H1 (cell line): ENCODE measurements around the gene SMOC2. TPM values are rescaled to one million over a fixed set of nuclear protein-coding genes. Genes with fewer than 3 reads are reported as not detected.

ENCODE experiments used
- EGR1 ChIP-seq: IDR thresholded peaks from 2 replicates; pipeline ENCODE4 v1.6.1; 2011; ENCODE audit warnings: low read depth, low read length, borderline replicate concordance
- MAFK ChIP-seq: IDR thresholded peaks from 2 replicates; pipeline ENCODE4 v1.6.1; 2012; ENCODE audit warnings: low read depth, mild to moderate bottlenecking, improper control_type of control experiment, low read length
- POLR2AphosphoS5 ChIP-seq: IDR thresholded peaks from 2 replicates; pipeline ENCODE4 v1.6.1; 2011; ENCODE audit warnings: low read depth, low read length
- POU5F1 ChIP-seq: IDR thresholded peaks from 2 replicates; pipeline ENCODE4 v1.6.1; 2011; ENCODE audit warnings: low read depth, mild to moderate bottlenecking, low read length, moderate library complexity
- SIRT6 ChIP-seq: IDR thresholded peaks from one replicate; pipeline ENCODE4 v1.7.1; 2012; ENCODE audit warnings: low read length, inconsistent platforms
- polyA plus RNA-seq, 7 experiments: library from polyadenylated mRNA; depleted of rRNA in 3 of 7; stranded (reverse) in 5 of 7; unstranded in 2 of 7; fragments of >200 nt in 5 of 7; fragments of 200-250 nt in 2 of 7; gene quantifications; 1 replicate in 5 of 7; 2 replicates in 1 of 7; 4 replicates in 1 of 7; pipeline versions ENCODE4 v1.2.1 to v1.2.3, GENCODE V29; 2011 to 2013; ENCODE audit warnings: missing spikeins in 2 of 7, mixed read lengths in 2 of 7
- total RNA-seq: library from RNA; stranded (reverse); fragmentation: NEBNext Ultra II Directional; extraction: Animal tissue kit (Norgen Biotek cat#: 25700); gene quantifications from 2 replicates; pipeline ENCODE4 v1.2.1, GENCODE V29; 2021

The SMOC2 gene
- total and polyA plus RNA-seq, 2 of the 8 experiments (the other 6 are each of a cell fraction or from before 2014, with no cell fraction given): 7.7 to 8.5 TPM

DNA sequence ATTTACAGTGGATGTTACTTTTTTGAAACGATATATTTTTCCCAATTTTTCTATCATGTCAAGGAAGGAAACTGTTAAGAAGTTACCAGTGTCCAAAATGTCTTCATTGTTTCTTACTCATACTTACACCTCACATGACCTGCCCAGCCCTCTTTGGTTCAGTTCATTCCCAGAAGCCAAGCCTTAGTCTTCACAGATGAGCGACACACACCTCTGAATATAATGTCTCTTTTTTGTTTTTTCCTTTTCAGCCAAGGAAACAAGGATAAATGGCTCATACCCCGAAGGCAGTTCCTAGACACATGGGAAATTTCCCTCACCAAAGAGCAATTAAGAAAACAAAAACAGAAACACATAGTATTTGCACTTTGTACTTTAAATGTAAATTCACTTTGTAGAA, 225.2 kb downstream of the SMOC2 start (continued):
- no peak for TF ChIP-seq SIRT6
- no peak for TF ChIP-seq POLR2AphosphoS5
- TF ChIP-seq POU5F1: no peak
- no peak for TF ChIP-seq EGR1
- TF ChIP-seq MAFK: no peak
- TF ChIP-seq, all 59 proteins: peak for 0
